Measurements from ENCODE around the gene FAM216B.

The FAM216B gene

DNA sequence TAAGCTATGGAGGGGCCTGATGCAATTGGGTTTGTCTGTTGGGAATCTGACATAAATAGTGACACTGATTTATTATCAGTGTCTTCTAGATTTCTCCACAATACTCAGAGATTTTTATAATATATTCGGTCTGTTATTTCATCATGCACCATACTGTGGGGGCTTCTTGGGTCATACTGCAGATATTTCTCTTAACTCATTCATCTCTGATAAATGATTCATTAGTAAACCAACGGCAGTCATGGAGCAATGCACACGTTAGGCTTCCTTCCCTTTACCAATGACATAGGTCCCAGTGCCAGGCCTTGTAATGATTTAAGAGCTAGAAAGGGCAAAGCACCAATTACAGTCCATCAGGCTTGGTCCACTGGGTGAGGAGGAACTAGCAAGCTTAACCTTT lies 53.6 kb downstream of the FAM216B start:
- DNase-seq (ENCODE audit: low spot score), result no peak

GRCh38 chr13:42836930-42837690 lies 55.7 kb downstream of the FAM216B start:
- no peak for DNase-seq (ENCODE audit: low spot score)

All from putamen (tissue), 1 donor.